Measurements from ENCODE around the gene PMEPA1. TPM values are rescaled to one million over a fixed set of nuclear protein-coding genes. Genes with fewer than 3 reads are reported as not detected.

Gene PMEPA1
- total and polyA plus RNA-seq, 10 of the 15 experiments (the other 5 are each of a cell fraction or from before 2014, with no cell fraction given) = 0.02 to 0.10 (median 0.04) TPM; not detected in 3

DNA sequence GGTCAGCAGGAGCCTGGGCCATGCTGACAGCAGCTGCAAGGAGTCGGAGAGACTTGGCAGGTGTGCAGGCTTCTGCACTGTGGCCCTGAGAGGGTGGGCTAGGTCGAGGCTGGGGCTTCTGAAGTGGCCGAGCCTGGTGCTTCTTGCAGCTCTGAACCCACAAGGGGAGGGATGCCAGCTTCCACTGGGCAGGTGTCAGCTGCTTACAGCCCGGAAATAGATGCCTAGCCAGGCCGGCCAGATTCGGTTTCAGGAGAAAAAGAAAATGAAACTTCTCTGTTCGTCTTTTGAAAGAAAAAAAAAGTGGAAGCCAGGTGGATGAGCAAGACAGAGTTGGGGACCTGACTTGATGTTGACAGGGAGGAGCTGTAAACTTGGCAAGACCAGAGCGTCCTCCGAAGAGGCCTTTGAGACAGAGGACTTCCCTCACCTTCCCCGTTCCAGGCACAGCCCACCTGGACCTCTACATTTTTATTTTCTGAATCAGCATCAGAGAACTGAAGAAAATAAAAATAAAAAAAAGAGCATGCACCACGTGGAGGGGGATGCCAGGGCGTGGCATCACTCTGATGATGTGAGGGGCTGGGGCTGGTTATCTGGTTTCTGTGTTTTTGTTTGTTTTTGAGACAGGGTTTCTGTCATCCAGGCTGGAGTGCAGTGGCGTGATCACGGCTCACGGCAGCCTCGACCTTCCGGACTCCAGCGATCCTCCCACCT, 89.4 kb downstream of the PMEPA1 start, which contains the start of gene ZBP1 (continued):
- TF ChIP-seq, protein P1, sequence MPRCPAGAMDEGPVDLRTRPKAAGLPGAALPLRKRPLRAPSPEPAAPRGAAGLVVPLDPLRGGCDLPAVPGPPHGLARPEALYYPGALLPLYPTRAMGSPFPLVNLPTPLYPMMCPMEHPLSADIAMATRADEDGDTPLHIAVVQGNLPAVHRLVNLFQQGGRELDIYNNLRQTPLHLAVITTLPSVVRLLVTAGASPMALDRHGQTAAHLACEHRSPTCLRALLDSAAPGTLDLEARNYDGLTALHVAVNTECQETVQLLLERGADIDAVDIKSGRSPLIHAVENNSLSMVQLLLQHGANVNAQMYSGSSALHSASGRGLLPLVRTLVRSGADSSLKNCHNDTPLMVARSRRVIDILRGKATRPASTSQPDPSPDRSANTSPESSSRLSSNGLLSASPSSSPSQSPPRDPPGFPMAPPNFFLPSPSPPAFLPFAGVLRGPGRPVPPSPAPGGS (IDR thresholded peaks at IDR 0.05; ENCODE audit: borderline replicate concordance, insufficient read depth, low read depth, low read length, poor library complexity, severe bottlenecking) = peak; percentile 26
- TF ChIP-seq TCF12 (IDR thresholded peaks at IDR 0.05; ENCODE audit: low read depth, low read length) (peak; percentile 98), GATAD2B (conservative IDR thresholded peaks at IDR 0.05; ENCODE audit: low read depth) (peak; percentile 42; the same call in 1 of the 2 replicates), EGR1 (IDR thresholded peaks at IDR 0.05; ENCODE audit: borderline replicate concordance in 1 of 2, low read depth in 2 of 2, low read length in 2 of 2) (peak in 1 of 2 experiments; percentile 42; a peak in 1 of 3 replicates), BHLHE40 (IDR thresholded peaks at IDR 0.05; ENCODE audit: borderline replicate concordance in 1 of 2, low read depth in 2 of 2, low read length in 1 of 2) (peak; percentile 42 to 43; a peak in 2 of 4 replicates), IKZF1 (conservative IDR thresholded peaks at IDR 0.05) (peak; percentile 70), MTA3 (IDR thresholded peaks at IDR 0.05; ENCODE audit: borderline replicate concordance, low read length) (peak; percentile 73; the same call in 1 of the 2 replicates), ZNF384 (IDR thresholded peaks at IDR 0.05; ENCODE audit: borderline replicate concordance, low read depth, low read length) (peak; percentile 88), ETV6 (conservative IDR thresholded peaks at IDR 0.05 in 1 of 2, IDR thresholded peaks at IDR 0.05 in 1 of 2; ENCODE audit: borderline replicate concordance in 1 of 2, low read depth in 1 of 2) (peak in 1 of 2 experiments; percentile 96; a peak in 2 of 4 replicates), RBBP5 (conservative IDR thresholded peaks at IDR 0.05) (no peak), IKZF2 (IDR thresholded peaks at IDR 0.05) (peak; percentile 28 to 56; a peak in 3 of 4 replicates), NFIC (IDR thresholded peaks at IDR 0.05; ENCODE audit: low read depth, low read length) (0 out of 2 replicates have a peak, but pooled peaks have one; percentile 35)
- TF ChIP-seq, protein P2, sequence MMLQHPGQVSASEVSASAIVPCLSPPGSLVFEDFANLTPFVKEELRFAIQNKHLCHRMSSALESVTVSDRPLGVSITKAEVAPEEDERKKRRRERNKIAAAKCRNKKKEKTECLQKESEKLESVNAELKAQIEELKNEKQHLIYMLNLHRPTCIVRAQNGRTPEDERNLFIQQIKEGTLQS (IDR thresholded peaks at IDR 0.05; ENCODE audit: borderline replicate concordance, extremely low read depth, low read depth, low read length) = no peak
- TF ChIP-seq, protein P3, sequence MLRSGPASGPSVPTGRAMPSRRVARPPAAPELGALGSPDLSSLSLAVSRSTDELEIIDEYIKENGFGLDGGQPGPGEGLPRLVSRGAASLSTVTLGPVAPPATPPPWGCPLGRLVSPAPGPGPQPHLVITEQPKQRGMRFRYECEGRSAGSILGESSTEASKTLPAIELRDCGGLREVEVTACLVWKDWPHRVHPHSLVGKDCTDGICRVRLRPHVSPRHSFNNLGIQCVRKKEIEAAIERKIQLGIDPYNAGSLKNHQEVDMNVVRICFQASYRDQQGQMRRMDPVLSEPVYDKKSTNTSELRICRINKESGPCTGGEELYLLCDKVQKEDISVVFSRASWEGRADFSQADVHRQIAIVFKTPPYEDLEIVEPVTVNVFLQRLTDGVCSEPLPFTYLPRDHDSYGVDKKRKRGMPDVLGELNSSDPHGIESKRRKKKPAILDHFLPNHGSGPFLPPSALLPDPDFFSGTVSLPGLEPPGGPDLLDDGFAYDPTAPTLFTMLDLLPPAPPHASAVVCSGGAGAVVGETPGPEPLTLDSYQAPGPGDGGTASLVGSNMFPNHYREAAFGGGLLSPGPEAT (IDR thresholded peaks at IDR 0.05; ENCODE audit: low read depth) = 0 out of 2 replicates have a peak, but pooled peaks have one; percentile 21
- TF ChIP-seq, protein P4, sequence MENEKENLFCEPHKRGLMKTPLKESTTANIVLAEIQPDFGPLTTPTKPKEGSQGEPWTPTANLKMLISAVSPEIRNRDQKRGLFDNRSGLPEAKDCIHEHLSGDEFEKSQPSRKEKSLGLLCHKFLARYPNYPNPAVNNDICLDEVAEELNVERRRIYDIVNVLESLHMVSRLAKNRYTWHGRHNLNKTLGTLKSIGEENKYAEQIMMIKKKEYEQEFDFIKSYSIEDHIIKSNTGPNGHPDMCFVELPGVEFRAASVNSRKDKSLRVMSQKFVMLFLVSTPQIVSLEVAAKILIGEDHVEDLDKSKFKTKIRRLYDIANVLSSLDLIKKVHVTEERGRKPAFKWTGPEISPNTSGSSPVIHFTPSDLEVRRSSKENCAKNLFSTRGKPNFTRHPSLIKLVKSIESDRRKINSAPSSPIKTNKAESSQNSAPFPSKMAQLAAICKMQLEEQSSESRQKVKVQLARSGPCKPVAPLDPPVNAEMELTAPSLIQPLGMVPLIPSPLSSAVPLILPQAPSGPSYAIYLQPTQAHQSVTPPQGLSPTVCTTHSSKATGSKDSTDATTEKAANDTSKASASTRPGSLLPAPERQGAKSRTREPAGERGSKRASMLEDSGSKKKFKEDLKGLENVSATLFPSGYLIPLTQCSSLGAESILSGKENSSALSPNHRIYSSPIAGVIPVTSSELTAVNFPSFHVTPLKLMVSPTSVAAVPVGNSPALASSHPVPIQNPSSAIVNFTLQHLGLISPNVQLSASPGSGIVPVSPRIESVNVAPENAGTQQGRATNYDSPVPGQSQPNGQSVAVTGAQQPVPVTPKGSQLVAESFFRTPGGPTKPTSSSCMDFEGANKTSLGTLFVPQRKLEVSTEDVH (IDR thresholded peaks at IDR 0.05; ENCODE audit: low read depth, partially characterized antibody) = no peak
